Measurements from ENCODE around the gene IL32.
"Not testable (repeated sequence)": the region's sequence is repeated elsewhere in the genome, so short reads cannot be mapped to it uniquely, and the experiment has no call there.

The IL32 gene

GRCh38 chr16:3051494-3051893 is 13.9 kb upstream of the IL32 start:
- DNase-seq (ENCODE audit: low spot score), result no peak

- not testable (repeated sequence) for DNase-seq (ENCODE audit: low spot score)
These were observed 12.7 kb upstream of the IL32 start for GRCh38 chr16:3052571-3053329.

GRCh38 chr16:3053330-3053710 is 12.1 kb upstream of the IL32 start:
- DNase-seq (ENCODE audit: low spot score), result not testable (repeated sequence)

- DNase-seq (ENCODE audit: low spot score), result no peak
These were observed 10.3 kb upstream of the IL32 start for GRCh38 chr16:3054965-3055733.

- DNase-seq (ENCODE audit: low spot score), result not testable (repeated sequence)
These were observed 9.7 kb upstream of the IL32 start for GRCh38 chr16:3055734-3056115.

GRCh38 chr16:3056336-3057180 is 8.9 kb upstream of the IL32 start:
- no peak for DNase-seq (ENCODE audit: low spot score)

GRCh38 chr16:3057181-3058138 is 8.0 kb upstream of the IL32 start:
- no peak for DNase-seq (ENCODE audit: low spot score)

- peak; percentile 50 for DNase-seq (ENCODE audit: low spot score)
These were observed 7.1 kb upstream of the IL32 start for GRCh38 chr16:3058139-3059030.

GRCh38 chr16:3059041-3059722 is 6.3 kb upstream of the IL32 start:
- DNase-seq (ENCODE audit: low spot score), result peak; percentile 92

GRCh38 chr16:3059723-3060242 is 5.7 kb upstream of the IL32 start:
- no peak for DNase-seq (ENCODE audit: low spot score)

GRCh38 chr16:3060339-3061127 is 4.9 kb upstream of the IL32 start:
- DNase-seq (ENCODE audit: low spot score), result no peak

GRCh38 chr16:3062553-3062952 is 2.9 kb upstream of the IL32 start:
- no peak for DNase-seq (ENCODE audit: low spot score)

- DNase-seq (ENCODE audit: low spot score), result no peak
These were observed 1.6 kb upstream of the IL32 start for GRCh38 chr16:3063625-3064386.

GRCh38 chr16:3065742-3066439 is 451 bp downstream of the IL32 start:
- no peak for DNase-seq (ENCODE audit: low spot score)

GRCh38 chr16:3066440-3066748 is 954 bp downstream of the IL32 start:
- DNase-seq (ENCODE audit: low spot score), result no peak

- DNase-seq (ENCODE audit: low spot score), result no peak
These were observed 3.0 kb downstream of the IL32 start for GRCh38 chr16:3068487-3068886.

GRCh38 chr16:3069146-3069545 is 3.7 kb downstream of the IL32 start:
- DNase-seq (ENCODE audit: low spot score), result not testable (repeated sequence)
